LoVo (cell line): ENCODE measurements around the gene TP63.
"Not testable (repeated sequence)": the region's sequence is repeated elsewhere in the genome, so short reads cannot be mapped to it uniquely, and the experiment has no call there.

Source experiments
- DNase-seq: peaks from one replicate; pipeline ENCODE4 v3.0.0-alpha.2; 2016; ENCODE audit warnings: low spot score

Gene TP63

DNA sequence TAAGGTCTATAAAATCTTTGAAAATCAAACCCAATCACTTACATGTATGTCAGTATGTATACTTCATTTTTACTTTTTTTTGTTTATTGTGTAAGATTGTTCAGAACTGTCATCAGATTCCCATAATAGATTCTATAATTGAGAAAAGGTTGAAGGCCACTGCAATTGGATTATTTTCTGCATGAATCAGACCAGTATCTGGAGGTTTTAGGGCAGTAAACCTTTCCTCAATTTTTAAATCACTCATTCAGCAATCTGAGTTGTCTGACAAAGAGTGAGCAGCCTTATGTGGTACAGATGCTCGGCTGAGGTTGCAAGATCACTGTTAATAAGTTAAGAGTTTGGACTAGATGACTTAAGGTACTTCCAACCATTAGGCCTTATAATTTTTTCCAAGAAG lies 96.0 kb downstream of the TP63 start:
- no peak for DNase-seq

DNA sequence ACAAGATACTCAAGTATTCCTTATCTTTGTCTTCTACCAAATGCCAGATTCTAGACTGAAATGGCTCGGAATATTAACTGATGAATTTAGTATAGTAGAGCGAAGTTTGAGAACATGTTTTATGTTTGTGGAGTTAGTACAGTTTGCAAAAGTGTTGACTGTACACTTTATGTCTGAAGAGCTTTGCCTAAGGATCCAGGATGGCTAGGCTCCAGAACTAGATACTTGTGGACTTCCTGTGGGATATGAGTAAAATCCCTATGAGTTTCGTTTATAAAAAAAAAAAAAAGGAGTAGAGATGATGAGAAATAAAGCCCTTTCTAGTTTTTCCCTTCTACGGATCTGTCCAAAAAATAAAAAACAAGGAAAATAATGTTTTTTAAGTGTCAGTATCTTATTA lies 96.7 kb downstream of the TP63 start:
- no peak for DNase-seq

DNA sequence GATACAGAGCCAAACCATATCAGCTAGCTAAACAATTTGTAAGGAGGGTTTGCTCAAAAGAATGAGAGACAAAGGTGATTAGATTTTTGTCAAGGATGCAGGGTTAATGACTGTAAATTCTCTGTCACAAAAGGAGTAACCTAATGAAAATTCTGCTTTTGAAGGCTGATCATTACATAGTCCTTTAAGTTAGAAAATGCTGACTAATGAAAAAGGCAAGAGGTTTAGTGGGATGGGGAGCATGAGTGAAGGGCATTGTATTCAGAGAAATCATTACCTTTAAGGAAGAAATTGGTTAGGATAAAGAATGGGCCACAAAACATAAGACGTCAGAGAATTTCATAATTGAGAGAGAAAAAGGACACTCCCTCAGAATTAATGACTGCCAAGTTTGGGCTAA lies 97.7 kb downstream of the TP63 start:
- DNase-seq = no peak

DNA sequence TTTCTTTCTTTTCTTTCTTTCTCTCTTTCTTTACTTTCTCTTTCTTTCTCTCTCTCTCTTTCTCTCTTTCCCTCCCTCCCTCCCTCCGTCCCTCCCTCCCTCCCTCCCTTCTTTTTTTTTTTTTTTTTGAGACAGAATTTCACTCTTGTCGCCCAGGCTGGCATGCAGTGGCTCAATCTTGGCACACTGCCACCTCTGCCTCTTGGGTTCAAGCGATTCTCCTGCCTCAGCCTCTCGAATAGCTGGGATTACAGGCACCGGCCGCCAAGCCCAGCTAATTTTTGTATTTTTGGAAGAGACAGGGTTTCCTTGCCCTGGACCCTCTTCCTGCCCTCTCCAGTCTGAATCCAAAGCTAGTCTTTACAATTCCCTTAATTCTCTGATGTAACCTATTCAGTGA lies 102.9 kb downstream of the TP63 start:
- no peak for DNase-seq

- DNase-seq = no peak
Observed at GRCh38 chr3:189735913-189736312, 104.7 kb downstream of the TP63 start.

DNA sequence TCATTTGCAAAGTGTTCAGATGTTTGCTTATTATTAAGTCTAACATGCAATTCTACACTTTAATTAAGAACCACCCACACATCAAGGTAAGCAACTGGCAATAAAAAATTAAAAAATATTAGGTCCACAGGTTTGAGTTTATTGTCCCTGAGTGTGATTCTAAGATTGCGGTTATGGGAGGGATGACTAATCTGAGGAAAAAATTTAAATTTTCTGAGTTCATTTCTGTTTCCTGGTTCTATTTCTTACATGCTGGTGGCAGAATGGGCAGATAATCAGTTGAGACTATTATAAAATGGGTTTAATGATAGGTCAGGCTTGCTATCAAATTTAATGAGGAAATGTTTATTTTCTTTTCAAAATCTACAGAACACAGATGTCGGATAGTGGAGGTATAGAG lies 105.9 kb downstream of the TP63 start:
- DNase-seq = no peak

DNA sequence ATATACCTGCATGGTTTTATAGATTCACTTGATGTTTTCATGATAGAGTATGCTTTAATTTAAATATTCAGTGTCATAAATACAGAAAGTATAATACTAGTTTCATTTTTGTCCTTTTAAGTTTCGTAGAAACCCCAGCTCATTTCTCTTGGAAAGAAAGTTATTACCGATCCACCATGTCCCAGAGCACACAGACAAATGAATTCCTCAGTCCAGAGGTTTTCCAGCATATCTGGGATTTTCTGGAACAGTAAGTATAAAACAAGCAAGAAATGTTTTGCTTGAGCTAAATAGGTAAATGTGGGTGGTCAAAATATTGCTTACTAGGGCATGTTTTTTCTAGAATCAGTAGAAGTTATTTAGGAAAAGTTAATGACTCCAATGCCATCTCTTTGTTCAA lies 106.4 kb downstream of the TP63 start:
- no peak for DNase-seq

- DNase-seq = no peak
Observed at GRCh38 chr3:189739378-189739777, 108.2 kb downstream of the TP63 start.

DNA sequence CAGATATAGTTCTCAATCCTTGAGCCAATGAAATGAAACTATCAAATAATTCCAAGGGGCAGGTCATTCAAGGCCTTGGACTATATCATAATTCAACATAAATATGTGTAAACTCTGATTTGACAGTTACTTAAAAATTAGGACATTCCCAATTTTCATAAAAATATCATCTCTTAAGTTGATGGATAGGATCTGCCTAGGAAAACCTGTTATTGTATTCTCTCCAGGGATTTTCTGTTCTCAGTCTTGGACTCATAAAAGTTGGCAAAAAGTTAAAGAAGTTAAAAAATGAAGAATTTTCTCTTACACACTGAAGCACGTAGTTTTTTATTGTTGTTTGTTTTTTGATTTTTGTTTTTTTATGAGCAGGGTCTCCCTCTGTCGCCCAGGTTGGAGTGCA lies 109.0 kb downstream of the TP63 start:
- DNase-seq = no peak

DNA sequence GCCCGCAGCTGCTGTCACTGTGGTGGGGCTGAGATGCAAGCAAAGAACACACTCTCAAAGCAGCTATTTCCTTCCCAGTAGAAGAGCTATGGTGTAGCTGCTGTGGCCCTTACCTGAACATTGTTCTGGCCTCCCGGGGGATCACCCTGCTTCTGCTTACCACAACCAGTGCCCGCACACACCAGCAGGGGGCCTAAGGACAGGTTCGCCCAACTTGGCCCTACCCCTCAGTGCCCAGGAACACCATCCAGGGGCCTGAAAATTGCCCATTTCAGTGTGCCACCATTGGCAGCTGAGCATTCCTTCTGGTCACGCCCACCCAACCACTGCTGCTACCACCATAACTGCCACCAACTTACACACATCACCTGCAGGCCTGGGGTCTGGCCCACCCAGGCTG lies 113.0 kb downstream of the TP63 start:
- no peak for DNase-seq

- no peak for DNase-seq
Observed at GRCh38 chr3:189745622-189746021, 114.4 kb downstream of the TP63 start.

- DNase-seq = no peak
Observed at GRCh38 chr3:189748046-189748445, 116.9 kb downstream of the TP63 start.

DNA sequence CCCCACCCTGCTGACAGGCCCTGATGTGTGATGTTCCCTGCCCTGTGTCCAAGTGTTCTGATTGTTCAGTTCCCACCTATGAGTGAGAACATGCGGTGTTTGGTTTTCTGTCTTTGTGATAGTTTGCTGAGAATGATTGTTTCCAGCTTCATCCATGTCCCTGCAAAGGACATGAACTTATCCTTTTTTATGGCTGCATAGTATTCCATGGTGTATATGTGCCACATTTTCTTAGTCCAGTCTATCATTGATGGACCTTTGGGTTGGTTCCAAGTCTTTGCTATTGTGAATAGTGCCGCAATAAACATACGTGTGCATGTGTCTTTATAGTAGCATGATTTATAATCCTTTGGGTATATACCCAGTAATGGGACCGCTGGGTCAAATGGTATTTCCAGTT lies 119.8 kb downstream of the TP63 start:
- DNase-seq = not testable (repeated sequence)

GRCh38 chr3:189754356-189754755 lies 123.2 kb downstream of the TP63 start:
- DNase-seq = no peak

DNA sequence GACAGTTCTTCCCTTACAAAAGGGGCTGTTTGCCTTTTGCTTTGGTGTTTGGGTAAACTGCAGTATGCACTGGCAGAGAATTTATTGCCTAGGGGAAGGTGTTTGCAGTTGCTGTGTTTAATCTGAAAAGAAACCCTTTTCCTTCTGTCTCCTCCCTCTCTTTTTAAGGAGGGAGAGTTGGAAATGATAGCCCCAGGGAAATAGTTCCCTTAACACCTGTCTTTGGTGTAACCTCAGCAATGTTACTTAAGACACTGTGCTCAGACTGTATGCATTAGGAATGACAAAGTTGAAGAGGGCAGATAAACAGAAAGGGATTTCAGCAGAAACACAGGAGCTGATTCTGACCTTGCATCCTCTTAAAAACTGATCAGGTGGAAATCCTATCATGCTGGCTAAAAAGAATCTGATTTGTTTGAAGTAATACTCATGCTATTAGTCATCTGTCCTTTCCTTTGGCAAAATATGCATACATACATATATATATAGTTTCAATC lies 125.4 kb downstream of the TP63 start:
- no peak for DNase-seq

- no peak for DNase-seq
Observed at GRCh38 chr3:189758186-189758585, 127.0 kb downstream of the TP63 start.

GRCh38 chr3:189766416-189766815 lies 135.2 kb downstream of the TP63 start:
- DNase-seq = no peak

DNA sequence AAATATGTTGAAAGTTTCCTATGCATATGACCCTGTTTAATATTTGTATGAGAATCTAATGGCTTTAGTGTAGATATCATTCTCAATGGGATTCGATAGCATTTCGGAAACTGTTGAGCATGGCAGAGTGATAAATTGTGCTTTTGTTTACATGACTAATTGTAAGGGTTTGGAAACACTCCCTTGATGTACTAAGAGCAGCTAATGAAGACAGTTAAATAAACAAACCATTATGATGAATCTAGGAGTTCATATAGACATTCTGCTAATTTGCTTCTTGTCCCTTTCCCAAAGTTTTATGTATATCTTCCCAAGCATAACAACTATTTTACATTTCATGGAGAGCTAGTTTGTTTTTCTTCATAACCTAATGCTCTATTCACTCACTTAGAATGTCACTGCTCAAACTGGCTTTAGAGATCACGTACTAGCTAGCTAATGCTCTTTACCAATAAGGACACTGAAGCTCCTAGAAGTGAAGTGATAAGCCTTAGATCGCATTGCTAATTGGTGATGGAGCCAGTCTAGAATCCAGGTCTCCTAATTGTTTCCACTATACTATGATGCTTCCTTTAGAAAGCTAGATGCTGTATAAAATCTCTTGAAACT lies 140.8 kb downstream of the TP63 start:
- no peak for DNase-seq

DNA sequence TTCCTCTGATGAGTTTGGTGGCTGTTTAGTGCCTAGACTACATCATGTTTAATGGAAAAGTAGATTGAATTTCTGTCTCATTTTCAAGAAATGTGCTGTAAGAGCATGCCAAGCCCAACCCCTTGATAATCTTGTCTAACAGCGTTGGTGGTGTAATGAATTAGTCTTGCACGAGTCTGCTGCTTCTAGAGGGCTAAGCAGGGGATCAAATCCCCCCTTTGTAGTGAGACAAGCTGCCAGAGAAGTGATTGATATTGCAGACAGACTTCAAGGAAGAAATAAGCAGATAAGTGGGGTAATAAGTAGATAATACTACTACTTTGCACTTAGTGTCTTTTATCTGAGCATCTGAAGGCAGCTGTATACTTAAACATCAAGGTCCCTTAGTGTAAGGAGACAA lies 141.4 kb downstream of the TP63 start:
- no peak for DNase-seq

GRCh38 chr3:189773056-189773455 lies 141.9 kb downstream of the TP63 start:
- DNase-seq = peak; percentile 56

DNA sequence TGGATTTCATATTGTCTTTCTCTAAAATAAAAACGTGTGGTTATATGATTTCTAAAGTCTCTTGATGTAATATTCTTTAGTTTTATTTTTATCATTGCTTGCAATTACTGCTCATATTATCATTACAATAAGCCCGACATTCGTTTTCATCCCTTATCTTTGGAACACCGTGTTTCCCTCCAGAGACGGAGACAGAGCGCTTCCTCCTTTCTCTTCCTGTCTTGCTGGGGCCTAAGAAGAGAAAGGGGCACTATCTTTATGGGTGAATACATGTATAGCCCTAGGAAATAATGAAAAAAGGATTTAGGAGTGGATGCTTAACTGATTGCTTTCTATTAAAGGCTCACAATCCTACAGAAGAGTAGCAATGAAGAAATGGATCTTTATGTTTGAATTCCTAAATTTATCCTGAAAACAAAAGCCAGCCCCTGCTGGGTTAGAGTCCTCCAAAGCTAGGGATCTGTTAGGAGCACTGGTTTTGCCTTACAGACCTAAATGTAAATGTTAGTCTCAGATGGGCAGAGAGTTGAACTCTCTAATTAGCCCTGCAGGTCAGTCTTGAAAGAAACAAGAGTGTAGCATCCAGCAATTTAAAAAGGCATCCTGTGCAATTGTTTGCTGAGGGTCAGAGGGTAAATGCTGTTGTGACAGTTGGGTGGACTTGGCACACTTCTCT lies 145.1 kb downstream of the TP63 start:
- DNase-seq = no peak

GRCh38 chr3:189778340-189778950 lies 147.3 kb downstream of the TP63 start:
- DNase-seq = no peak

DNA sequence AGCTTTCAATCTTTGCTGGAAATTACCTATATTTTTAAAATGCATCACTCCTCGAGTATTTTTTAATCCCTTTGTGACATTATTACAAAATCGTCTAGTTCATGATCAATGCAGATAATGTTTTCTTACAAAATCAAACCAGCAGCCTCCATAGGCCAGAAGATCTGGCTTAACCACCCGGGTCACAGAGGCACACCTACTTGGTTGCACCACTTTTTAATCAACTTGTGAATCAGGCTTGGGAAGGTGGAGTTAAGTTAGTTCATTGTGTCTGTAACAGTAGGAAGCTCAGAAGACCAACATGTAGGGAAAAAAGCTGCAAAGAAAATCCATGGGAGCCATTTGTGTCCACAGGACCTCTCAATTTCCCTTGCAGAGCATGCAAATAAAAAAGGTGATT lies 148.0 kb downstream of the TP63 start:
- DNase-seq = no peak
